ENCODE measurements around the gene ZBTB42. TPM values are rescaled to one million over a fixed set of nuclear protein-coding genes. Genes with fewer than 3 reads are reported as not detected.

The ZBTB42 gene
- total RNA-seq, 1 experiment from 2014 or later, result 11.8 TPM

DNA sequence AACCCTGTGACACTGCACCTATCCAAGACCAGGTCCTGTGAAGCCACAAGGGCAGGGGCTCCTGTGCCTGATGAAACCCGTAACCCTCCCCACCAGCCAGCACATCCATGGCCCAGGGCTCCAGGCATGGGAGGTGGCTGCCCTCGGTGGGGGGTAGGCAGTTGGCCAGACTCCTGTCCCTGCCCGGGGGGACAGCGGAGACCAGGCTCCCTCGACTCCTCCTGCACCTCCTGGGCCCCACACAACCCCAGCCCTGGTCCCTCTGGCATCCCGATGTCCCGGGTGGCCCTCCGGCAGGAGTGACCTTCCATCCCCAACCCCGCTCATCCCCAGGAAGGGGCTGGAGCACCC is 16.7 kb upstream of the ZBTB42 start:
- intact Hi-C loops (cut with micrococcal nuclease; ENCODE audit: unreplicated experiment), result no loop called here
- Mint-ChIP-seq H3K4me1 (ENCODE audit: low read depth, unreplicated experiment) (no peaks in the 10 kb centered on the region), H3K27me3 (ENCODE audit: unreplicated experiment) (no peaks in the 10 kb centered on the region), H3K4me3 (ENCODE audit: low read depth, unreplicated experiment) (no peak overlapping the region), H3K36me3 (ENCODE audit: insufficient read depth, unreplicated experiment) (peaks cover 10% of the 10 kb centered on the region), H3K27ac (ENCODE audit: unreplicated experiment) (no peak overlapping the region), H3K9me3 (ENCODE audit: low read depth, unreplicated experiment) (no peaks in the 10 kb centered on the region)
- DNase-seq, result no peak
- CTCF ChIA-PET, result no interaction called here
- BruUV-seq (replicated peaks), result no TSS peak
- TF ChIP-seq, protein P1, sequence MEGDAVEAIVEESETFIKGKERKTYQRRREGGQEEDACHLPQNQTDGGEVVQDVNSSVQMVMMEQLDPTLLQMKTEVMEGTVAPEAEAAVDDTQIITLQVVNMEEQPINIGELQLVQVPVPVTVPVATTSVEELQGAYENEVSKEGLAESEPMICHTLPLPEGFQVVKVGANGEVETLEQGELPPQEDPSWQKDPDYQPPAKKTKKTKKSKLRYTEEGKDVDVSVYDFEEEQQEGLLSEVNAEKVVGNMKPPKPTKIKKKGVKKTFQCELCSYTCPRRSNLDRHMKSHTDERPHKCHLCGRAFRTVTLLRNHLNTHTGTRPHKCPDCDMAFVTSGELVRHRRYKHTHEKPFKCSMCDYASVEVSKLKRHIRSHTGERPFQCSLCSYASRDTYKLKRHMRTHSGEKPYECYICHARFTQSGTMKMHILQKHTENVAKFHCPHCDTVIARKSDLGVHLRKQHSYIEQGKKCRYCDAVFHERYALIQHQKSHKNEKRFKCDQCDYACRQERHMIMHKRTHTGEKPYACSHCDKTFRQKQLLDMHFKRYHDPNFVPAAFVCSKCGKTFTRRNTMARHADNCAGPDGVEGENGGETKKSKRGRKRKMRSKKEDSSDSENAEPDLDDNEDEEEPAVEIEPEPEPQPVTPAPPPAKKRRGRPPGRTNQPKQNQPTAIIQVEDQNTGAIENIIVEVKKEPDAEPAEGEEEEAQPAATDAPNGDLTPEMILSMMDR (IDR thresholded peaks at IDR 0.05; ENCODE audit: unreplicated experiment), result no peak

DNA sequence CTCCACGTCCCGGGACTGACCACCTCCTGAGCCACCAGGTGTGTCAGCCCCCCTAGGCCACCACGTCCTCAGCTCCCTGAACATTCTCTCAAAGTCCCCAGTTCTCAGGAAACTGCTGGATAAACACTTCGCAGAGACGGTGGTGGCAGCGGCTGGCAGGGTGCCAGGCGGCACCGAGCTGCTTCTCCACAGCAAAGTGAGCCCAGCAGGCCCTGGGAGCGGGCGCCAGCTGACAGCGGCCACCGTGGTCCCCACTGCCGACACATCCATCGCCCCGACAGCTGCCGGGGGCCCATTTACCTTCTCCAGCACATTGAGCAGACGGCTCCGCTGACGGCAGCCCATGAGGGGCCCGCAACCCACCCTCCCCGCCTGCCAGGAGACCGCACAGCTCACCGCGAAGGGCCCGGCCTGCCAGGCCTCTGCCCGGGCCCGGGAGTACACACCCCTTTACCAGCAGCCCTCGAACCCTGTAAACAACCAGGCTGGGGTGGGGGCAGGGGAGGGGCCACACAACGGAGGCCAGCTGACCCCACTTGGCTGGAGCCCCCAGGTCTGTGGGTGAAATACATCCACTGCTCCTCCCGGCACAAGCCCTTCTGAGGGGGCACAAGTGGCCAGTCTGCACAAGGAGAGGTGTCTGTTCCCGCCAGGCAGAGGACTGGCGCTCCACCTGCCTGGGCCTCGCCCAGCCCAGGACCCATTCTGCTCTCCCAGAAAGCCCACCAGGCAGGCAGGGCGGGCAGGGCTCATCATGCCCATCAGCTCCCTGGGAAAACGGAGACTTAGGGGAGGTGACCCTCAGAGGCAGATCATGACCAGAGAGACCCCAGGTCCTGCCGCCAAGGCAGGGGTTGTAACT is 15.8 kb upstream of the ZBTB42 start:
- TF ChIP-seq, protein P1 (IDR thresholded peaks at IDR 0.05; ENCODE audit: unreplicated experiment), result no peak
- H3K27ac Mint-ChIP-seq (ENCODE audit: unreplicated experiment), result no peak overlapping the region
- no TSS peak for BruUV-seq (replicated peaks)
- intact Hi-C loops (cut with micrococcal nuclease; ENCODE audit: unreplicated experiment), result no loop called here
- no peak overlapping the region for H3K4me3 Mint-ChIP-seq (ENCODE audit: low read depth, unreplicated experiment)
- H3K9me3 Mint-ChIP-seq (ENCODE audit: low read depth, unreplicated experiment), result no peaks in the 10 kb centered on the region
- CTCF ChIA-PET, result no interaction called here
- H3K4me1 Mint-ChIP-seq (ENCODE audit: low read depth, unreplicated experiment), result no peaks in the 10 kb centered on the region
- H3K27me3 Mint-ChIP-seq (ENCODE audit: unreplicated experiment), result no peaks in the 10 kb centered on the region
- H3K36me3 Mint-ChIP-seq (ENCODE audit: insufficient read depth, unreplicated experiment), result peaks cover 10% of the 10 kb centered on the region
- DNase-seq, result no peak

DNA sequence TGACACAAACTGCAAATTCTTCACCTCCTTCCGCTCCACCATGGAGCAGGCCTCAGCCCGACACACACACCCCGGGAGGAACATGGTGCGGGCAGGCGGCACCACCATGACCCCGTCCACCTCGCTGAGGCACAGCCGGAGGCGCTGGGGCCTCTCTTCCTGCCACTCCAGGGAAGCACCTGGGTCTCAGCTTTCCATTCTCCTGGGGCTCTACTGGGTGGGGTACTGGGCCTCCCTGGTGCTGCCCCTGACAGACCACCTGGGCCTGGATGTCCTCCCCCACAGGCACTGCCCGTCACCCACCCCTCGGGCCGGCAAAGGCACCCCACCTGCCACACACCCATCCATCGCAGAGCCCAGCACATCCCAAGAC is 15.2 kb upstream of the ZBTB42 start:
- H3K36me3 Mint-ChIP-seq (ENCODE audit: insufficient read depth, unreplicated experiment), result peaks cover 10% of the 10 kb centered on the region
- H3K9me3 Mint-ChIP-seq (ENCODE audit: low read depth, unreplicated experiment), result no peaks in the 10 kb centered on the region

DNA sequence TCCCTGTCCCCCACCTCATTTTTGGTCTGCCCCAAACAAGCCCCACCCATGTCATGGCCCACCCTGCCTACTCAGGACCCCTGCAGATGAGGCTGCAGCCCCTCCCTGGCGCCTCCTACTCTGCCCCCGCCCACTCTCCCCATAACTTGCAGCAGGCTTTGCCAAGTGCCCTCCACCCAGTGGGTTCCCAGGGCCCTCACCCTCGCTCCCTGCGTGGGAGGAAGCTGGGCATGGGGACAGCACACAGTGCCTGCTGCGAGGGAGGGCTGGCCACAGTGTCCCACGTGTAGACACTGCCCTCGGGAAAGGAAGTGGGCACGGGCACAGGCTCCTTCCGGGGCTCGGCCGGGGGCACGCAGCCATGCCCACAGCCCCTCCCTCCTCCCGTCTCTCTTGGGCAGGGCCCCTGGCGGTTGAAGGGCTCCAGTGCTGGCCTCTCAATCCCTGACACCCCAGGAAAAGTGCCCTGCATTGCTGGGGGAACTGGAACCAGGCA is 14.8 kb upstream of the ZBTB42 start:
- no peaks in the 10 kb centered on the region for H3K4me1 Mint-ChIP-seq (ENCODE audit: low read depth, unreplicated experiment)
- intact Hi-C loops (cut with micrococcal nuclease; ENCODE audit: unreplicated experiment), result no loop called here
- peaks cover 10% of the 10 kb centered on the region for H3K36me3 Mint-ChIP-seq (ENCODE audit: insufficient read depth, unreplicated experiment)
- TF ChIP-seq, protein P1 (IDR thresholded peaks at IDR 0.05; ENCODE audit: unreplicated experiment), result no peak
- CTCF ChIA-PET, result no interaction called here
- no peak overlapping the region for H3K4me3 Mint-ChIP-seq (ENCODE audit: low read depth, unreplicated experiment)
- DNase-seq, result no peak
- H3K27ac Mint-ChIP-seq (ENCODE audit: unreplicated experiment), result no peak overlapping the region
- no TSS peak for BruUV-seq (replicated peaks)
- H3K27me3 Mint-ChIP-seq (ENCODE audit: unreplicated experiment), result no peaks in the 10 kb centered on the region
- no peaks in the 10 kb centered on the region for H3K9me3 Mint-ChIP-seq (ENCODE audit: low read depth, unreplicated experiment)

More for the DNA sequence above, 15.2 kb upstream of the ZBTB42 start:
- no peak overlapping the region for H3K4me3 Mint-ChIP-seq (ENCODE audit: low read depth, unreplicated experiment)
- H3K27me3 Mint-ChIP-seq (ENCODE audit: unreplicated experiment), result no peaks in the 10 kb centered on the region
- no peaks in the 10 kb centered on the region for H3K4me1 Mint-ChIP-seq (ENCODE audit: low read depth, unreplicated experiment)
- intact Hi-C loops (cut with micrococcal nuclease; ENCODE audit: unreplicated experiment), result no loop called here
- TF ChIP-seq, protein P1 (IDR thresholded peaks at IDR 0.05; ENCODE audit: unreplicated experiment), result no peak
- CTCF ChIA-PET, result no interaction called here
- DNase-seq, result no peak
- H3K27ac Mint-ChIP-seq (ENCODE audit: unreplicated experiment), result no peak overlapping the region
- BruUV-seq (replicated peaks), result no TSS peak

Measured in Calu3 (cell line).